Immature natural killer cell (primary cell): ENCODE data around the gene PLEKHG4B. TPM values are rescaled to one million over a fixed set of nuclear protein-coding genes. Genes with fewer than 3 reads are reported as not detected.
"Not testable (repeated sequence)": the region's sequence is repeated elsewhere in the genome, so short reads cannot be mapped to it uniquely, and the experiment has no call there.

ENCODE experiments used
- DNase-seq, 3 donors: peaks; one replicate each; pipeline ENCODE4 v3.0.0; 2022; ENCODE audit warnings: mixed read lengths in 1 of 3
- H3K27ac Mint-ChIP-seq, 6 donors: one replicate each; pipeline ENCODE4 v1.8.0; 2020; ENCODE audit warnings: mixed read lengths in 6 of 6, mild to moderate bottlenecking in 5 of 6, inconsistent platforms in 4 of 6, moderate library complexity in 3 of 6
- H3K27me3 Mint-ChIP-seq, 3 donors: one replicate each; pipeline ENCODE4 v1.8.0; 2020 to 2021; ENCODE audit warnings: low read depth in 3 of 3, mild to moderate bottlenecking in 3 of 3, mixed read lengths in 3 of 3, moderate library complexity in 3 of 3, inconsistent platforms in 1 of 3
- H3K36me3 Mint-ChIP-seq, 3 donors: one replicate each; pipeline ENCODE4 v1.8.0; 2020; ENCODE audit warnings: mixed read lengths in 3 of 3, inconsistent platforms in 2 of 3, mild to moderate bottlenecking in 2 of 3
- H3K4me1 Mint-ChIP-seq, 2 donors: one replicate each; pipeline ENCODE4 v1.8.0; 2020; ENCODE audit warnings: inconsistent platforms in 2 of 2, mild to moderate bottlenecking in 2 of 2, mixed read lengths in 2 of 2, moderate library complexity in 1 of 2
- H3K4me3 Mint-ChIP-seq, 5 donors: one replicate each; pipeline ENCODE4 v1.8.0; 2020; ENCODE audit warnings: mild to moderate bottlenecking in 5 of 5, mixed read lengths in 5 of 5, inconsistent platforms in 3 of 5, moderate library complexity in 3 of 5
- H3K9me3 Mint-ChIP-seq, 6 donors: one replicate each; pipeline ENCODE4 v1.8.0; 2020; ENCODE audit warnings: mild to moderate bottlenecking in 6 of 6, mixed read lengths in 6 of 6, inconsistent platforms in 4 of 6, moderate library complexity in 3 of 6
- polyA plus RNA-seq, 3 donors: library from polyadenylated mRNA; unstranded; fragments of 300-500 nt; fragmentation: Illumina TruSeq; gene quantifications; one replicate each; pipeline ENCODE4 v1.2.3, GENCODE V29; 2021

The PLEKHG4B gene
- polyA plus RNA-seq, 3 donors from 2014 or later, result not detected

GRCh38 chr5:195401-196160 lies 103.6 kb downstream of the PLEKHG4B start:
- H3K27ac Mint-ChIP-seq, result no peak overlapping the region
- DNase-seq, result no peak
- no peaks in the 10 kb centered on the region for H3K4me1 Mint-ChIP-seq
- H3K9me3 Mint-ChIP-seq, result no peaks in the 10 kb centered on the region
- H3K27me3 Mint-ChIP-seq, result peaks cover 2 to 3% (median 2%) of the 10 kb centered on the region in 3 donors
- H3K36me3 Mint-ChIP-seq, result peaks cover 0 to 3% (median 0%) of the 10 kb centered on the region in 3 donors
- H3K4me3 Mint-ChIP-seq, result no peak overlapping the region

GRCh38 chr5:196350-196749 lies 104.4 kb downstream of the PLEKHG4B start:
- H3K27ac Mint-ChIP-seq, result no peak overlapping the region
- H3K4me3 Mint-ChIP-seq, result no peak overlapping the region
- H3K36me3 Mint-ChIP-seq, result peaks cover 0 to 3% (median 0%) of the 10 kb centered on the region in 3 donors
- no peak for DNase-seq
- H3K9me3 Mint-ChIP-seq, result no peaks in the 10 kb centered on the region
- H3K4me1 Mint-ChIP-seq, result no peaks in the 10 kb centered on the region
- peaks cover 1 to 2% (median 2%) of the 10 kb centered on the region in 3 donors for H3K27me3 Mint-ChIP-seq

GRCh38 chr5:197031-197430 lies 105.1 kb downstream of the PLEKHG4B start:
- H3K27ac Mint-ChIP-seq, H3K4me3 Mint-ChIP-seq, DNase-seq, H3K27me3 Mint-ChIP-seq, H3K9me3 Mint-ChIP-seq, H3K4me1 Mint-ChIP-seq, H3K36me3 Mint-ChIP-seq: not testable (repeated sequence)

- H3K9me3 Mint-ChIP-seq, result no peaks in the 10 kb centered on the region
- H3K36me3 Mint-ChIP-seq, result peaks cover 0 to 6% (median 0%) of the 10 kb centered on the region in 3 donors
- H3K4me1 Mint-ChIP-seq, result no peaks in the 10 kb centered on the region
- DNase-seq, result no peak
- no peak overlapping the region for H3K27ac Mint-ChIP-seq
- H3K27me3 Mint-ChIP-seq, result peaks cover 0 to 2% (median 1%) of the 10 kb centered on the region in 3 donors
- H3K4me3 Mint-ChIP-seq, result no peak overlapping the region
Observed at GRCh38 chr5:197892-198489, 106.0 kb downstream of the PLEKHG4B start.

GRCh38 chr5:198516-199196 lies 106.7 kb downstream of the PLEKHG4B start:
- no peak overlapping the region for H3K27ac Mint-ChIP-seq
- DNase-seq, result no peak
- peaks cover 0 to 2% (median 1%) of the 10 kb centered on the region in 3 donors for H3K27me3 Mint-ChIP-seq
- H3K4me1 Mint-ChIP-seq, result no peaks in the 10 kb centered on the region
- peaks cover 0 to 8% (median 0%) of the 10 kb centered on the region in 3 donors for H3K36me3 Mint-ChIP-seq
- H3K4me3 Mint-ChIP-seq, result no peak overlapping the region
- H3K9me3 Mint-ChIP-seq, result no peaks in the 10 kb centered on the region

- H3K9me3 Mint-ChIP-seq, result no peaks in the 10 kb centered on the region
- no peak for DNase-seq
- H3K4me3 Mint-ChIP-seq, result no peak overlapping the region
- peak overlapping the region in 1 of 6 donors; percentile 46 for H3K27ac Mint-ChIP-seq
- peaks cover under 1 to 11% (median 1%) of the 10 kb centered on the region in 3 donors for H3K36me3 Mint-ChIP-seq
- no peaks in the 10 kb centered on the region for H3K4me1 Mint-ChIP-seq
- peaks cover 0 to 2% (median 0%) of the 10 kb centered on the region in 3 donors for H3K27me3 Mint-ChIP-seq
Observed at GRCh38 chr5:199197-199949, 107.4 kb downstream of the PLEKHG4B start.

- no peak for DNase-seq
- Mint-ChIP-seq H3K27ac (no peak overlapping the region), H3K27me3 (peaks cover 0 to 2% (median 0%) of the 10 kb centered on the region in 3 donors), H3K36me3 (peaks cover 7 to 18% (median 8%) of the 10 kb centered on the region in 3 donors), H3K4me3 (no peak overlapping the region), H3K4me1 (no peaks in the 10 kb centered on the region), H3K9me3 (no peaks in the 10 kb centered on the region)
Observed at GRCh38 chr5:199950-200645, 108.1 kb downstream of the PLEKHG4B start.

GRCh38 chr5:200985-201384 lies 109.0 kb downstream of the PLEKHG4B start:
- Mint-ChIP-seq H3K4me1 (no peaks in the 10 kb centered on the region), H3K9me3 (no peaks in the 10 kb centered on the region), H3K36me3 (peaks cover 7 to 27% (median 8%) of the 10 kb centered on the region in 3 donors), H3K27ac (no peak overlapping the region), H3K4me3 (no peak overlapping the region), H3K27me3 (no peaks in the 10 kb centered on the region)
- no peak for DNase-seq

GRCh38 chr5:201672-202071 lies 109.7 kb downstream of the PLEKHG4B start:
- Mint-ChIP-seq H3K4me1 (no peaks in the 10 kb centered on the region), H3K27me3 (no peaks in the 10 kb centered on the region), H3K4me3 (no peak overlapping the region), H3K27ac (no peak overlapping the region), H3K9me3 (no peaks in the 10 kb centered on the region), H3K36me3 (peaks cover 7 to 27% (median 8%) of the 10 kb centered on the region in 3 donors)
- DNase-seq, result no peak

- Mint-ChIP-seq H3K9me3 (no peaks in the 10 kb centered on the region), H3K27ac (no peak overlapping the region), H3K36me3 (peaks cover 8 to 30% (median 14%) of the 10 kb centered on the region in 3 donors), H3K4me3 (no peak overlapping the region), H3K4me1 (peaks cover 0 to 6% of the 10 kb centered on the region in 2 donors), H3K27me3 (no peaks in the 10 kb centered on the region)
- DNase-seq, result no peak
Observed at GRCh38 chr5:203246-203930, 111.4 kb downstream of the PLEKHG4B start.

GRCh38 chr5:204001-204400 lies 112.0 kb downstream of the PLEKHG4B start:
- Mint-ChIP-seq H3K36me3 (peaks cover 8 to 30% (median 14%) of the 10 kb centered on the region in 3 donors), H3K27ac (no peak overlapping the region), H3K9me3 (no peaks in the 10 kb centered on the region), H3K4me3 (no peak overlapping the region), H3K27me3 (no peaks in the 10 kb centered on the region), H3K4me1 (peaks cover 3 to 6% of the 10 kb centered on the region in 2 donors)
- DNase-seq, result no peak

GRCh38 chr5:204462-204861 lies 112.5 kb downstream of the PLEKHG4B start:
- Mint-ChIP-seq H3K36me3 (peaks cover 8 to 30% (median 14%) of the 10 kb centered on the region in 3 donors), H3K4me3 (no peak overlapping the region), H3K27ac (no peak overlapping the region), H3K27me3 (no peaks in the 10 kb centered on the region), H3K4me1 (peaks cover 3 to 7% of the 10 kb centered on the region in 2 donors), H3K9me3 (no peaks in the 10 kb centered on the region)
- DNase-seq, result no peak
